ENCODE measurements around the gene GIMD1.
"Not testable (repeated sequence)": the region's sequence is repeated elsewhere in the genome, so short reads cannot be mapped to it uniquely, and the experiment has no call there.

GIMD1 gene

GRCh38 chr4:106368678-106369077, at the start of gene GIMD1:
Gene GIMD1 (minus strand): TSS chr4:106368778. CDS start chr4:106367435, 1,343 bp downstream.
- no peak for DNase-seq (ENCODE audit: low spot score)

GRCh38 chr4:106414366-106414765, 45.8 kb upstream of the GIMD1 start:
- DNase-seq (ENCODE audit: low spot score), result no peak

GRCh38 chr4:106409901-106410889, 41.6 kb upstream of the GIMD1 start:
- no peak for DNase-seq (ENCODE audit: low spot score)

- DNase-seq (ENCODE audit: low spot score), result not testable (repeated sequence)
Measured at GRCh38 chr4:106408004-106408403, 39.4 kb upstream of the GIMD1 start.

- DNase-seq (ENCODE audit: low spot score), result no peak
Measured at GRCh38 chr4:106401157-106401556, 32.6 kb upstream of the GIMD1 start.

GRCh38 chr4:106398898-106399297, 30.3 kb upstream of the GIMD1 start:
- DNase-seq (ENCODE audit: low spot score), result not testable (repeated sequence)

- no peak for DNase-seq (ENCODE audit: low spot score)
Measured at GRCh38 chr4:106395582-106395981, 27.0 kb upstream of the GIMD1 start.

- no peak for DNase-seq (ENCODE audit: low spot score)
Measured at GRCh38 chr4:106385853-106386393, 17.3 kb upstream of the GIMD1 start.

- DNase-seq (ENCODE audit: low spot score), result no peak
Measured at GRCh38 chr4:106384878-106385277, 16.3 kb upstream of the GIMD1 start.

GRCh38 chr4:106380179-106380578, 11.6 kb upstream of the GIMD1 start:
- no peak for DNase-seq (ENCODE audit: low spot score)

GRCh38 chr4:106373026-106373425, 4.4 kb upstream of the GIMD1 start:
- DNase-seq (ENCODE audit: low spot score), result no peak

- no peak for DNase-seq (ENCODE audit: low spot score)
Measured at GRCh38 chr4:106371161-106371560, 2.6 kb upstream of the GIMD1 start.

- no peak for DNase-seq (ENCODE audit: low spot score)
Measured at GRCh38 chr4:106370214-106370613, 1.6 kb upstream of the GIMD1 start.

- peak; percentile 84 for DNase-seq (ENCODE audit: low spot score)
Measured at GRCh38 chr4:106369456-106370060, 980 bp upstream of the GIMD1 start.

- no peak for DNase-seq (ENCODE audit: low spot score)
Measured at GRCh38 chr4:106367072-106367471, 1.5 kb downstream of the GIMD1 start.

- no peak for DNase-seq (ENCODE audit: low spot score)
Measured at GRCh38 chr4:106366026-106366425, 2.6 kb downstream of the GIMD1 start.

GRCh38 chr4:106365613-106366012, 3.0 kb downstream of the GIMD1 start:
- DNase-seq (ENCODE audit: low spot score), result peak; percentile 98

- no peak for DNase-seq (ENCODE audit: low spot score)
Measured at GRCh38 chr4:106364282-106364681, 4.3 kb downstream of the GIMD1 start.

GRCh38 chr4:106362086-106362825, 6.3 kb downstream of the GIMD1 start:
- DNase-seq (ENCODE audit: low spot score), result no peak

GRCh38 chr4:106358899-106359298, 9.7 kb downstream of the GIMD1 start:
- DNase-seq (ENCODE audit: low spot score), result no peak

- no peak for DNase-seq (ENCODE audit: low spot score)
Measured at GRCh38 chr4:106355193-106355592, 13.4 kb downstream of the GIMD1 start.

- DNase-seq (ENCODE audit: low spot score), result no peak
Measured at GRCh38 chr4:106353786-106354185, 14.8 kb downstream of the GIMD1 start.
